Trophoblast cell (in vitro differentiated cells and primary cell): ENCODE measurements around the gene ERVH48-1.
"Not testable (repeated sequence)": the region's sequence is repeated elsewhere in the genome, so short reads cannot be mapped to it uniquely, and the experiment has no call there.

Source experiments
- DNase-seq, 2 donors: peaks; one replicate each; pipeline ENCODE4 v3.0.0-alpha.2; 2016
- H2AFZ ChIP-seq: 2 replicates; pipeline ENCODE4 v1.6.1; 2013; ENCODE audit warnings: low read length, moderate library complexity, mild to moderate bottlenecking; ENCODE audit not compliant: insufficient read depth, poor library complexity
- H2AK5ac ChIP-seq: 2 replicates; pipeline ENCODE4 v1.6.1; 2013; ENCODE audit warnings: mild to moderate bottlenecking, low read length
- H2BK120ac ChIP-seq: 2 replicates; pipeline ENCODE4 v1.6.1; 2013; ENCODE audit warnings: low read length, mild to moderate bottlenecking, moderate library complexity; ENCODE audit not compliant: insufficient read depth, poor library complexity
- H2BK12ac ChIP-seq: 2 replicates; pipeline ENCODE4 v1.6.1; 2013; ENCODE audit warnings: mild to moderate bottlenecking, low read length, moderate library complexity
- H2BK5ac ChIP-seq: 2 replicates; pipeline ENCODE4 v1.6.1; 2013; ENCODE audit warnings: low read length, low read depth, moderate library complexity, mild to moderate bottlenecking; ENCODE audit not compliant: poor library complexity
- H3K14ac ChIP-seq: 2 replicates; pipeline ENCODE4 v1.6.1; 2013; ENCODE audit warnings: mild to moderate bottlenecking, low read length
- H3K18ac ChIP-seq: 2 replicates; pipeline ENCODE4 v1.6.1; 2013; ENCODE audit warnings: mild to moderate bottlenecking, low read length
- H3K23ac ChIP-seq: 2 replicates; pipeline ENCODE4 v1.6.1; 2013; ENCODE audit warnings: low read length
- H3K27ac ChIP-seq: 2 replicates; pipeline ENCODE4 v1.5.1; 2013; ENCODE audit warnings: low read depth, mild to moderate bottlenecking, inconsistent platforms, low read length, moderate library complexity
- H3K27me3 ChIP-seq: 2 replicates; pipeline ENCODE4 v1.6.1; 2013; ENCODE audit warnings: inconsistent platforms, mild to moderate bottlenecking, low read length, moderate library complexity; ENCODE audit not compliant: insufficient read depth
- H3K36me3 ChIP-seq, 2 experiments: 1 replicate in 1 of 2; 2 replicates in 1 of 2; pipeline ENCODE4 v1.6.1; 2013; ENCODE audit warnings: low read length in 2 of 2, mild to moderate bottlenecking in 2 of 2, moderate library complexity in 1 of 2; ENCODE audit not compliant: insufficient read depth in 2 of 2, control insufficient read depth in 1 of 2
- H3K4ac ChIP-seq: 2 replicates; pipeline ENCODE4 v1.6.1; 2013; ENCODE audit warnings: low read depth, mild to moderate bottlenecking, low read length, moderate library complexity
- H3K4me1 ChIP-seq, 2 experiments: 1 replicate in 1 of 2; 2 replicates in 1 of 2; pipeline ENCODE4 v1.6.1; 2013; ENCODE audit warnings: low read length in 2 of 2, mild to moderate bottlenecking in 2 of 2, moderate library complexity in 1 of 2; ENCODE audit not compliant: insufficient read depth in 2 of 2, control insufficient read depth in 1 of 2
- H3K4me2 ChIP-seq: 2 replicates; pipeline ENCODE4 v1.6.1; 2013; ENCODE audit warnings: inconsistent platforms, mild to moderate bottlenecking, low read length, moderate library complexity
- H3K4me3 ChIP-seq: 2 replicates; pipeline ENCODE4 v1.5.1; 2013; ENCODE audit warnings: mild to moderate bottlenecking, low read depth, low read length, inconsistent platforms
- H3K79me1 ChIP-seq: one replicate; pipeline ENCODE4 v1.6.1; 2013; ENCODE audit warnings: low read length
- H3K79me2 ChIP-seq: 2 replicates; pipeline ENCODE4 v1.6.1; 2013; ENCODE audit warnings: low read length, mild to moderate bottlenecking; ENCODE audit not compliant: control insufficient read depth, insufficient read depth, poor library complexity
- H3K9ac ChIP-seq: 2 replicates; pipeline ENCODE4 v1.6.1; 2013; ENCODE audit warnings: mild to moderate bottlenecking, low read length
- H3K9me3 ChIP-seq: 2 replicates; pipeline ENCODE4 v1.6.1; 2013; ENCODE audit warnings: low read depth, mild to moderate bottlenecking, control low read depth, inconsistent platforms, low read length; ENCODE audit not compliant: insufficient read depth
- H4K12ac ChIP-seq: 2 replicates; pipeline ENCODE4 v1.6.1; 2013; ENCODE audit warnings: low read depth, mild to moderate bottlenecking, low read length, moderate library complexity
- H4K8ac ChIP-seq: 2 replicates; pipeline ENCODE4 v1.6.1; 2013; ENCODE audit warnings: low read depth, mild to moderate bottlenecking, low read length, moderate library complexity
- H4K91ac ChIP-seq: one replicate; pipeline ENCODE4 v1.6.1; 2013; ENCODE audit warnings: low read depth, mild to moderate bottlenecking, low read length, moderate library complexity
- WGBS: extraction: QIAGEN DNeasy Blood & Tissue Kit; methylation state at CpG from one replicate; pipeline ENCODE4 v1.1.7; 2013; ENCODE audit warnings: missing lambda C conversion rate; ENCODE audit not compliant: insufficient read length, insufficient coverage; ENCODE audit errors: extremely low coverage; 5-methylcytosine and 5-hydroxymethylcytosine counted together

Gene ERVH48-1

DNA sequence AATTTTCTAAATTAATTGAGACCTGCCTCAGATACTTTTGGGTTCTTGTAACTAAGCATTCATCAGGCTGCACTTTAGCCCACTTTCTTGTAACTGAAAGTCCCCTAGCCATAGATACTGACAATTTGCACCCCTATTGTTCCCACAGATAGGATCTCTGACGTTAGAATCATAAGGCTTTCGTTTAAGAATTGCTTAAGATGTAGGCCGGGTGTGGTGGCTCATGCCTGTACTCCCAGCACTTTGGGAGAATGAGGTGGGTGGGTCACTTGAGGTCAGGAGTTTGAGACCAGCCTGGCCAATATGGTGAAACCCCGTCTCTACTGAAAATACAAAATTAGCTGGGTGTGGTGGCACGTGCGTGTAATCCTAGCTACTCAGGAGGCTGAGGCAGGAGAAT is 32.7 kb upstream of the ERVH48-1 start:
- not testable (repeated sequence) for H2AK5ac ChIP-seq, H2AFZ ChIP-seq, H3K9ac ChIP-seq, H3K4me2 ChIP-seq, H3K9me3 ChIP-seq, H3K23ac ChIP-seq, H3K79me2 ChIP-seq, H2BK120ac ChIP-seq, H3K27me3 ChIP-seq, H3K4ac ChIP-seq, H3K36me3 ChIP-seq, H3K4me3 ChIP-seq, H3K14ac ChIP-seq, H4K12ac ChIP-seq
- Histone ChIP-seq H2BK5ac (peak overlapping the region; percentile 61), H2BK12ac (peak overlapping the region; percentile 83), H3K18ac (peak overlapping the region; percentile 65), H4K91ac (peak overlapping the region; percentile 51), H4K8ac (peak overlapping the region; percentile 29), H3K4me1 (peaks cover 30 to 41% of the 10 kb centered on the region in 2 experiments), H3K27ac (peak overlapping the region; percentile 93), H3K79me1 (peaks cover 38% of the 10 kb centered on the region)
- DNase-seq, result peak; percentile 81 to 91
- WGBS, result no CpG with 5 or more reads among the region's 6 CpGs

DNA sequence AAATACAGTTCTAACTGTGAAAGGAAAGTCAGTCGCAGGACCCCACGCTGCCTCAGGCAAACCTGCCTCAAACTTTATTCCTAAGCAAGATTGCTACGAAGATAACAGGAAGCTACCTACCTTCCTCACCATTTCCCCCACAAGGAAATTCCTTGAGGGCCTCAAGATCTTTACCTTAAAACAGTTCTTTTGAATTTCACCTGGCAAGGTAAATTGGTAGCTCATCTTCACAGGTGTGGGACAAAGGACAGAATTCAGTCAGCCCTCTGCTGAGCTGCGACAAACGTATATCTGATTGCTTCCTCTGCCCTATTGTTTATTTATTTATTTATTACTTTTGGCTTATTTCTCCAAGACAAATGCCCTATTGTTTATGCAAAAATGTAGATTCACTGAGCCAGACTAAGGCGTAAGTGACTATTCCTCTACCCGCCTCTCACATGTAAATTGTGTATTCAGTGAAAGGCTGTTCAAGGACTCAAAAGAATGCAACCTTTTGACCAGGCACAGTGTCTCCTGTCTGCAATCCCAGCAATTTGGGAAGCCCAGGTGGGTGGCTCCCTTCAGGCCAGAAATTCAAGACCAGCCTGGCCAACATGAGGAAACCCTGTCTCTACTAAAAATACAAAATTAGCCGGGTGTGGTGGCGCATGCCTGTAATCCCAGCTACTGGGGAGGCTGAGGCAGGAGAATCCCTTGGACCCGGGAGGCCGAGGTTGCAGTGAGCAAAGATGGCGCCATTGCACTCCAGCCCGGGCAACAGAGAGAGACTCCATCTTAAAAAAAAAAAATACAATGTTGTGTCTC is 31.6 kb upstream of the ERVH48-1 start:
- WGBS, result no CpG with 5 or more reads among the region's 13 CpGs
- Histone ChIP-seq H3K36me3 (peaks cover 5 to 7% of the 10 kb centered on the region in 2 experiments), H3K4me2 (peak overlapping the region; percentile 15), H2BK12ac (peak overlapping the region; percentile 23), H2AFZ (no peak overlapping the region), H3K27ac (peak overlapping the region; percentile 93), H3K79me2 (peaks cover 5% of the 10 kb centered on the region), H2BK120ac (peak overlapping the region; percentile 94), H3K9me3 (no peaks in the 10 kb centered on the region), H3K4me3 (no peak overlapping the region), H3K4me1 (peaks cover 26 to 38% of the 10 kb centered on the region in 2 experiments), H3K79me1 (peaks cover 34% of the 10 kb centered on the region), H3K9ac (no peak overlapping the region), H4K8ac (peak overlapping the region; percentile 64), H3K18ac (no peak overlapping the region), H3K4ac (peak overlapping the region; percentile 33), H4K91ac (peak overlapping the region; percentile 97), H2AK5ac (no peak overlapping the region), H3K27me3 (no peaks in the 10 kb centered on the region), H3K14ac (peak overlapping the region; percentile 86), H3K23ac (no peak overlapping the region), H4K12ac (no peak overlapping the region), H2BK5ac (peak overlapping the region; percentile 85)
- DNase-seq, result peak; percentile 82 to 90

- not testable (repeated sequence) for H3K4me2 ChIP-seq, H3K9me3 ChIP-seq, H3K4ac ChIP-seq, H4K8ac ChIP-seq, H3K23ac ChIP-seq, H3K4me3 ChIP-seq, H2BK120ac ChIP-seq, H2BK12ac ChIP-seq, H4K91ac ChIP-seq, H4K12ac ChIP-seq, H3K36me3 ChIP-seq, H3K79me1 ChIP-seq, DNase-seq, H2AK5ac ChIP-seq, H2BK5ac ChIP-seq, H3K18ac ChIP-seq, H3K79me2 ChIP-seq, H3K27me3 ChIP-seq, H2AFZ ChIP-seq, H3K27ac ChIP-seq, H3K9ac ChIP-seq, H3K14ac ChIP-seq
- peaks cover 10 to 21% of the 10 kb centered on the region in 2 experiments for H3K4me1 ChIP-seq
- no CpG with 5 or more reads among the region's 9 CpGs for WGBS
Observed at GRCh38 chr21:42951193-42951592, 25.8 kb upstream of the ERVH48-1 start.

GRCh38 chr21:42949094-42949755 is 23.8 kb upstream of the ERVH48-1 start:
- not testable (repeated sequence) for H2AK5ac ChIP-seq, H2BK5ac ChIP-seq, H3K4me2 ChIP-seq, H4K91ac ChIP-seq, H3K4me3 ChIP-seq, H3K23ac ChIP-seq, H4K8ac ChIP-seq, DNase-seq, H2AFZ ChIP-seq, H3K27me3 ChIP-seq, H2BK120ac ChIP-seq, H2BK12ac ChIP-seq, H3K9me3 ChIP-seq, H3K4ac ChIP-seq, H3K18ac ChIP-seq, H4K12ac ChIP-seq, H3K9ac ChIP-seq, H3K79me1 ChIP-seq, H3K79me2 ChIP-seq, H3K14ac ChIP-seq
- H3K27ac ChIP-seq, result peak overlapping the region; percentile 17
- H3K4me1 ChIP-seq, result peaks cover 4 to 12% of the 10 kb centered on the region in 2 experiments
- WGBS, result no CpG with 5 or more reads among the region's 13 CpGs
- peaks cover 4 to 11% of the 10 kb centered on the region in 2 experiments for H3K36me3 ChIP-seq
